ENCODE results near the gene NEGR1.

Gene NEGR1

DNA sequence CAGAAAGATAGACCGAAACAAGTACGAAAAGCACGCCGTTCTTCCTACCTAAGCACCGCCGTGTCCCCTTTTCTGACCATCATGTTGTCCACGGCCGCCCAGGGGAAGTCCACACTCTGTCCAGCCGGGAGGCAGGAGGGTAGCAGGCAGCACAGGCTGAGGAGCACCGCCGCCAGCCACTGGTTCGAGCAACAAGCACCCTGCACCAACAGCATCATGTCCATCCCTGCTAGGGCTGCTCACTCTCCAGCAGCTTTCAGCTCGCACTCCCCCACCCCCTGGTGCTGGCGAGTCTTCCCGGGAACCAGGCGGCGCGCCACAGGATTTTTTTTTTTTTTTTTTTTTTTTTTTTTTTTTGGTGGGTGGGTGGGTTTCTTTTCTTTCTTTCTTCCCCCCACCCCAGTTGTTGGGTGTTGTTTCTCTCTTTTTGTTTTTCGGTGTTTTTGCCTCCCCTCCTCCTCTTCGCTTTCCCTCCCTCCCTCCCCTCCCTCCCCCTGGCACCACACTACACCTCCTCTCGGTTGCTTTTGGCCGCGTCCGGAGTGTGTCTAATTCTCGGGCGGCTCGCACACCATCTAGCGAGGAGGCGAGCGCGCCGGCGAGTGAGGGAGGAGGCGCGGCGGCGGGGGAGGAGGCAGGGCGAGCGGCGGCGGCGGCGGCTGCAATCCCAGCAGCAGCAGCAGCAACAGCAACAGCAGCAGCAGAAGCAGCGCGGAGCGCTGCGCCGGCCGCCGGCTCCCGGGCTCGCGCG lies at the start of gene NEGR1:
Gene NEGR1 (minus strand): TSS at position 269 of the 751 bp plus-strand sequence.
- TF ChIP-seq, protein P1, sequence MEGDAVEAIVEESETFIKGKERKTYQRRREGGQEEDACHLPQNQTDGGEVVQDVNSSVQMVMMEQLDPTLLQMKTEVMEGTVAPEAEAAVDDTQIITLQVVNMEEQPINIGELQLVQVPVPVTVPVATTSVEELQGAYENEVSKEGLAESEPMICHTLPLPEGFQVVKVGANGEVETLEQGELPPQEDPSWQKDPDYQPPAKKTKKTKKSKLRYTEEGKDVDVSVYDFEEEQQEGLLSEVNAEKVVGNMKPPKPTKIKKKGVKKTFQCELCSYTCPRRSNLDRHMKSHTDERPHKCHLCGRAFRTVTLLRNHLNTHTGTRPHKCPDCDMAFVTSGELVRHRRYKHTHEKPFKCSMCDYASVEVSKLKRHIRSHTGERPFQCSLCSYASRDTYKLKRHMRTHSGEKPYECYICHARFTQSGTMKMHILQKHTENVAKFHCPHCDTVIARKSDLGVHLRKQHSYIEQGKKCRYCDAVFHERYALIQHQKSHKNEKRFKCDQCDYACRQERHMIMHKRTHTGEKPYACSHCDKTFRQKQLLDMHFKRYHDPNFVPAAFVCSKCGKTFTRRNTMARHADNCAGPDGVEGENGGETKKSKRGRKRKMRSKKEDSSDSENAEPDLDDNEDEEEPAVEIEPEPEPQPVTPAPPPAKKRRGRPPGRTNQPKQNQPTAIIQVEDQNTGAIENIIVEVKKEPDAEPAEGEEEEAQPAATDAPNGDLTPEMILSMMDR (IDR thresholded peaks at IDR 0.05) = no peak

DNA sequence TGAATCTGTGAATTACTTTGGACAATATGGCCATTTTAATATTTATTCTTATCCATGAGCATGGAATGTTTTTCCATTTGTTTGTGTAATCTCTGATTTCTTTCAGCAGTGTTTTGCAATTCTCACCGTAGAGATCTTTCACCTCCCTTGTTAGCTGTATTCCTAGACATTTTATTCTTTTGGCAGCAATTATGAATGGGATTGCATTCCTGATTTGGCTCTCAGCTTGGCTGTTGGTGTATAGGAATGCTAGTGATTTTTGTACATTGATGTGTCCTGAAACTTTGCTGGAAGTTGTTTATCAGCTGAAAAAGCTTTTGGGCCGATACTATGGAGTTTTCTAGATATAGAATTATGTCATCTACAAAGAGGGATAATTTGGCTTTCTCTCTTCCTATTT lies 44.2 kb upstream of the NEGR1 start:
- TF ChIP-seq, protein P1 (IDR thresholded peaks at IDR 0.05) = no peak

DNA sequence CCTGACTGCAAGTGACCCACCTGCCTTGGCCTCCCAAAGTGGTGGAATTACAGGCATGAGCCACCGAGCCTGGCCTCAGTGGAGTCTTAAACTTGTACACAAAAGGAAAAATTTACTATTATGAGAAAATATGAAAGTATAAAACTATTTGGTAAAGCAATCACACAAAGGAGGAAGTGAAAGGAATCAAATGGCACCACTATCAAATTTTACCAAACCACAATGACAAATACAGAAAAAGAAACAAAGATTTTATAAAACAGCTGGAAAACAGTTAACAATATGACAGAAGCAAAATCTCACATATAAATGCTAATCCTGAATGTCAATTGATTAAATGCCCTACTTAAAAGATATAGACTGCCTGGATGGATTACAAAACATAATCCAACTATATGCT lies 42.1 kb upstream of the NEGR1 start:
- TF ChIP-seq, protein P1 (IDR thresholded peaks at IDR 0.05) = no peak

DNA sequence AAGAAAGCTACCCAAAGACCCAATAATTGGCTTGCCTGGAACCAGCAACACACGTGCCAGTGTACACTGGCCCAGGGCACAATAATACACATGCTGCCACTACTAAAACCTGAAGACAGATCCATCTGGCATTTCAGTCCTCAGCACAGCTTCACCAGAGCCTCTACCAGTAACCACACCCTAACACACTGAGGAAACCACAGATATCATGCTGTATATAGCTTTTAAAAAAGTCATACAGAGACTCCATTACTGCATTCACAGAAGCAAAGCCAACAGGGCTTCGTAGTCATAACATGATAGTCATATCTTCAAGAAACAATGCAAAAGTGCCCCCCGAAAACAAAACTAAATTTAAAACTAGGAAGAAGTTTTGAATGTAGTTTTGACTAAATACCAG lies 40.6 kb upstream of the NEGR1 start:
- TF ChIP-seq, protein P1 (IDR thresholded peaks at IDR 0.05) = no peak

DNA sequence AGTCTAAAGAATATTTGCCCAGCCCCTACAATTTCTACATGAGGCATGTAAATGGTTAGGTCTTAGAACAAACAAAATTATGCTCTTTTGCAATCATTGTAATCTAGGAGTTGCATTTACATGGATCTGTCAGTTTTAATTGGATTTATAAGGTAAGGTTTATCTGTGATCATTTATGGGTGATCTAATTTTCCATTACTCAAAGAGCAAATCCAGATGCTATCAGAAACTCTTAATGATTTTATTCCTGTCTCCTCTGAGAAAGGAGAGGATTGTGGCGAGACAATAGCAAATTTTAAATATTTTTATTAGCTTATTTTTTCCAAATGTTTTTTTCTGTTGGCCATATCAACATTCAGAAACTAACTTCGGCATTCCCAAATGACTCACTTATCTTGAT lies 14.2 kb upstream of the NEGR1 start:
- TF ChIP-seq, protein P1 (IDR thresholded peaks at IDR 0.05) = no peak

DNA sequence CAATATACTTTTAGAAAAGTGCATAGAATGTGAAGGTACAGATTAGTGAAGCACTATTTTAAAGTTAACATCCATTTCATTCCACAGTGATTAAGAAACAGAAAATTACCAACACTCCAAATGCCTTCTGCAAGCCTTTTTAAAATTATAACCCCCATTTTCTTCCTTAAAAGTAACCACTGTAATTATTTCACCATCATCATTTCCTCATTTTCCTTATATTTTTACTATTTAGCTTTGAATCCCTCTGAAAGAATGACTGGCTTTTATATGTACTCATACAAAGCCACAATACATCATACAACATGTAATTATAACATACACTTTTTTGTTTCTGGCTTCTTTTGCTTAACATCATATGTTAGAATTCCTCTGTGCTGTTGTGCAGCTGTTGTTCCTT lies 6.5 kb upstream of the NEGR1 start:
- TF ChIP-seq, protein P1 (IDR thresholded peaks at IDR 0.05) = no peak

DNA sequence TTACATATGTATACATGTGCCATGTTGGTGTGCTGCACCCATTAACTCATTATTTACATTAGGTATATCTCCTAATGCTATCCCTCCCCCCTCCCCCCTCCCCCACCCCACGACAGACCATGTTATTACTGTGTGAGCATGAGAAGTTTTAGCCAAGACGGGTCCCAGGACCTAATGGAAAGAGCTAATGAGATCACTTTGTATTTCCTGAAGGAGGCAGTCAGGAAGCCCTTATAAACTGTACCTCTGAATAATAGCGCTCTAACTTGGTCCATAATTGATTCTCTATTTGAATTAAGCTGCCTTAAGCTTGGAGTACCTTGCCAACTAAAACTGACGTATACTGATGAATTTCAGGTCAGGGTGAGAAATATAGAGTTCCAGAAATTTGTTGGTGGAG lies 4.1 kb upstream of the NEGR1 start:
- TF ChIP-seq, protein P1 (IDR thresholded peaks at IDR 0.05) = no peak

DNA sequence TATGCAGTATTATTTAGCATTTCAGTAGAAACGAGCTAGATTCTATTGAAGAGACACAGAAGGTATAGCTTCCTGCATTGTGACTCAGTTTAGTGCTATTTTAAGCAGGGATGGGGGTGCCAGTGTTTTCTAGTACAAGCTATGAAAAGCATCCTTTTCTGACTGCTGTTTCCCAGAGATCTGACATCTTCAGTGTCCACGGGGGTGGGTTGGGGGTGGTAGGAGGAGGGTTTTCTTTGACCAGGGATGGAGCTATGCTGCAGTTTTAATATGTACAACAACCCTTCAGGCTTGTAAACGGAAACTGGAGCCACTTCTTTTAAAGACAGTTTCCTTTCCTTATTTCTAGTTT lies 2.7 kb upstream of the NEGR1 start:
- TF ChIP-seq, protein P1 (IDR thresholded peaks at IDR 0.05) = no peak
